Measurements from ENCODE around the gene NUP188.

GRCh38 chr9:128901379-128901778, 46.1 kb upstream of the NUP188 start:
- TF ChIP-seq CTCF (IDR thresholded peaks at IDR 0.05; ENCODE audit: insufficient read depth, low read length) (no peak), POLR2AphosphoS5 (IDR thresholded peaks at IDR 0.05; ENCODE audit: low read depth) (no peak)
